GM21737 (cell line): ENCODE results near the gene IFI27L2.

ENCODE experiments used
- ATAC-seq: cut with Tn5 transposase; IDR thresholded peaks from one replicate; pipeline ENCODE4 v1.9.1; 2021; ENCODE audit warnings: mild to moderate bottlenecking, moderate library complexity; ENCODE audit not compliant: unreplicated experiment

The IFI27L2 gene

GRCh38 chr14:94124582-94125377, 4.6 kb downstream of the IFI27L2 start:
- ATAC-seq = no peak

DNA sequence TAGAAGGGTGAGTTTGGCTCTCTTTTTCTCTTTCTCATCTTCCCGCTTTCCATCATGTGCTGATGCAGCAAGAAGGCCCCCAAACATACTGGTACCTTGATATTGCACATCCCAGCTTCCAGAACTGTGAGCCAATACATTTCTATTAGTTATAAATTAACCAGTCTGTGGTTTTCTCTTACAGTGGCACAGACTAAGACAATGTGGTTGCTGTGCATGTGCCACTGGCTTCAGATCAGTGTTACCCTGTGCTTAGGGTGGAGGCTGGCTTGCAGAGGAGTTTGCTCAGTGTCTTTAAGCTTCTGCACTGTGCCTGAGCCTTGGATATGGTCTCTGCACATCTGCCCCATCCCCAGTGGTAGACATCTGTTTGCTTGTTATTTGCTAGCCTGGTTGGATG, 5.5 kb downstream of the IFI27L2 start:
- ATAC-seq = no peak

- no peak for ATAC-seq
These were observed 6.1 kb downstream of the IFI27L2 start for GRCh38 chr14:94123296-94123695.

DNA sequence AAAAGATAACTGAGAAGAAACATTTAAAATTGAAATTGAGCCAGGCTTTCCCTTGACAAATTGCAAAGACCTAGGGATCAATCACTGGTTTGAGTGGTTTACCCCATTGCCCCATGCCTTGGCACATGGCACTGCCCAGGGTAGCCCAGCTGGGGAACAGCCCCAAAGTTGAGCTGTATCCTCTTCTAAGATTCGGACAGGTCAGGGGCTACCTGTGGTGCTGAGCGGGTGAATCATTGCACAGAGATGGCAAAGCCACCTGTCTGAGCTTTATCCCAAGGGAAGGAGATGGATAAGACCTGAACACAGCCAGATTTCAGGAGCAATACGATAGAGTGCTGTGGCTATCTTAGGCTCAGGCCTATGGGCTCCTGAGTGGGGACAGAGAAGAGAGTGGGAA, 7.0 kb downstream of the IFI27L2 start:
- no peak for ATAC-seq

- no peak for ATAC-seq
These were observed 7.9 kb downstream of the IFI27L2 start for GRCh38 chr14:94121485-94121884.

DNA sequence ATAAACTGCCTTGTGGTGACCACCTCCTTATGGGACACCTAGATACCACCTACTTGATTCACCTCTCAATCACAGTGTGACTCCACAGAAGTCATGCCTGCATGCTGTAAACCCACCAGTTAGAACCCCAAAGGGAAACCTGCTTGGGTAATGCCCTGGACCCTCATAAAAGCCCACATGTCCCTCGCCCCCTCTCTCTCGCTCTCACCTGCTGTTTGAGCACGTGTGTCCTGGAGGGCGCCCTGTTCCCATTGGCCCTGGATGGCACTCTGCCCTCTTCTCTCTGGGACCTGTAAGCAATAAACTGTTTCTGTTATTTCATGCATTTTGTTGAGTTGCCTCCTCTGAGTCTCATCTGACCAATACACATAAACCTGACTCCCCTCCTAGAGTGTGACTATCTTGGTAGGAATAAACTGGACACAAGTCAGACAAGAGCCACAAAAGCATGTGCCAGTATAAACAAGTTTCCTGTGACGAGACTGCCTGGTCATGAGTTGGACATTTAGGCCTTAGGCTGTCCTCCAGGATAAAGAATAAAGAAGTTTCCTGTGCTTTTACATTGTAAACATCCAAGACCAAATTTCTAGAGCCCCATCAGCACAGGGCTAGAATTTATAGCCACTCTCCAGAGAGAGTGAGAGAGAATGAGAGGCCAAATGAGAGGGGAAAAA, 8.6 kb downstream of the IFI27L2 start:
- ATAC-seq = no peak

GRCh38 chr14:94119071-94119470, 10.3 kb downstream of the IFI27L2 start:
- no peak for ATAC-seq

- no peak for ATAC-seq
These were observed 11.5 kb downstream of the IFI27L2 start for GRCh38 chr14:94117856-94118255.

DNA sequence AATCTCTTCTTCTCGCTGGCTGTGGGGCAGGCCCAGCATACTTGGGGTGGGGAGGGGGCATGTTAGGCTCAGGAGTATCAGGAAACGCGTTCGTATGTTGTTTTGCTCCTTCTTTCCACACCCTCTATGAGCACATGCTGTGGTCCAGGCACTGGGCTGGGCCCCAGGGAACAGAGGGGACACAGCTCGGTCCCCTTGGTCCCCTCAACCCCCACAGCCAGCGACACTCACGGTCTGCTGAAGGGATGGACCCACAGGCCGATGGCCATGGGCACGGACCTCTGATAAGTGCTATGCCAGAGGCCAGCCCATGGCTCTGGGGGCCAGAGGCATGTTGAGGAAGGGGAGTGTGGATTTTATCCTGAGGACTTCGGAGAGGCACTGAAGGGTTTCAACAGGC, 12.7 kb downstream of the IFI27L2 start:
- no peak for ATAC-seq

- ATAC-seq = no peak
These were observed 13.8 kb downstream of the IFI27L2 start for GRCh38 chr14:94115631-94116030.

GRCh38 chr14:94115058-94115591, 14.3 kb downstream of the IFI27L2 start:
- no peak for ATAC-seq

GRCh38 chr14:94114589-94115057, 14.8 kb downstream of the IFI27L2 start:
- no peak for ATAC-seq

- no peak for ATAC-seq
These were observed 15.4 kb downstream of the IFI27L2 start for GRCh38 chr14:94113908-94114588.

DNA sequence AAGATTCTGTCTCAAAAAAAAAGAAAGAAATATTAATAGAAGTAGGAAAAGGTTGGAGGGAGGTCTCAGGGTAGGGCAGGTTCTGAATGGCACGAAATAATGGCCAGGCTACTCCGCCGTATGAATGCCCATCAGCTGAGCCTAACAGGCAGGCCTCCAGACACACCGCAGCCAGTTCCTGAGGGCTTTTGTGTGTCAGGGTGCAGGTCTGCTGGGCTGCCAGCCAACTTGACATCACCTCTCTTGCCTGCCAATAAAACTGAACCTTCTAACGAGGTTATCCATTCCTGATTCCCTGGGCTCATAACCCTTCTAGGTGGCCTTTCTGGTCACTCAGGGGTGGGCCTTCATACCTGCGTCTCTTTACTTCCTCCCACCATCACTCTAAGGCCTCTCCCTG, 15.9 kb downstream of the IFI27L2 start:
- no peak for ATAC-seq

DNA sequence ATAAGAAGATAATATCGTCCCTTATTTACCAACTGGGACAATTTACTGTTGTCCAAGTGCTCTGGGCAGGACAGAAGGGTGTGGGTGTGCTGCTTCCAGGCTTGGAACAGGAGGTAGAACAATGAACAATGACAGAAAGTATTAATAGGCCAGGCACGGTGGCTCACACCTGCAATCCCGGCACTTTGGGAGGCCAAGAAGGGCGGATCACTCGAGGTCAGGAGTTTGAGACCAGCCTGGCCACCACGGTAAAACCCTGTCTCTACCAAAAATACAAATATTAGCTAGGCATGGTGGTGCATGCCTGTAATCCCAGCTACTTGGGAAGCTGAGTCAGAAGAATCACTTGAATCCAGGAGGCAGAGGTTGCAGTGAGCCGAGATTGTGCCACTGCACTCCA, 16.3 kb downstream of the IFI27L2 start:
- no peak for ATAC-seq

GRCh38 chr14:94112513-94113063, 16.8 kb downstream of the IFI27L2 start:
- no peak for ATAC-seq

GRCh38 chr14:94111276-94112095, 17.9 kb downstream of the IFI27L2 start:
- ATAC-seq = no peak

DNA sequence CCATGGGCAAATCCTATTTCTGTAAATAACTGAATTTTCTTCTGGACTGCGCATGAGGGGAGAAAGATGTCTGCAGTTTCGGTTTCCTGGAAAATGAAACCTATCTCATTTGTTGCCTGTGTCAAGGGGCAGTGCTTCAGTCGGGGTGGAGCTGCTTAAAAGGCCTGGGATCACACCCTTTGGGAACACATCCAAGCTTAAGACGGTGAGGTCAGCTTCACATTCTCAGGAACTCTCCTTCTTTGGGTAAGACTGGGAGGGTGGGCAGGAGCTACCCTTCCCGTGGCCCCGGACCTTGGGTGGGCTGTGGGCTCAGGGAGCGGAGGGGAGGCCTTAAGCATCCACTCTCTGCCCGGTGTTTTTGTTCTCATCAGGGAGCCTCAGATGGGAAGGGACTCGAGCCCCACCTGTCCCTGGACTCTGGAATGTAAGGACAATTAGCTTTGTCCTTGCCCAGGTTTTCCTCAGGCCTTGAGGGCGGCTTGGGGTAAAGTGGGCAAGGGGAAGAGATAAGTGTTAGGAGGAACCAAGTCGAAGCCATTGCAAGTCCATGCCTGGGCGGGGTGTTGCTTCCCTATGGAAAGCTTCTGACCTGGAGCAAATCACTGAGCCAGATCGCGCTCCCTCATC, 18.7 kb downstream of the IFI27L2 start, which contains the start of gene IFI27:
Gene IFI27, plus strand, starts transcription at position 185 of the 630 bp plus-strand sequence.
- no peak for ATAC-seq

DNA sequence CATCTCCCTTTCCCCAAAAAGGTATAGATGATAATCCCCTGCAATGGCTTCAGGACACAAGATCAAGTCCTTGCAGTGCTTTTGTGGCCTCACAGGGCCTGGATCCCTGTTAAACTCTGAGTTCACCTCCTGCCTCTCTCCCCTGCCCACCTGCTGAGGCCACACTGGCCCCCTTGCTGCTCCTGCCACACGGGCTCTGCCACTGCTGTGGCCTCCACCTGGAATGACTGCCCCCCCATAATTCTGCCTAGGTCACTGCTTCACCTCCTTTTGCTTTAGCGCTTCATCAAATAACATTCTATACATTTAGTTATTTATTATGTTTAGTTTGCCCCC, 19.5 kb downstream of the IFI27L2 start:
- no peak for ATAC-seq

- no peak for ATAC-seq
These were observed 24.7 kb downstream of the IFI27L2 start for GRCh38 chr14:94104731-94105130.
